NCI-H510A (cell line): Measurements from ENCODE around the gene RNASE13.
"Not testable (repeated sequence)": the region's sequence is repeated elsewhere in the genome, so short reads cannot be mapped to it uniquely, and the experiment has no call there.

ENCODE experiments used
- DNase-seq: peaks from one replicate; lab custom pipeline; 2025; lab: John Stamatoyannopoulos, UW

The RNASE13 gene

GRCh38 chr14:21022686-21023085 is 11.9 kb downstream of the RNASE13 start:
- no peak for DNase-seq

GRCh38 chr14:21020977-21021545 is 13.5 kb downstream of the RNASE13 start:
- no peak for DNase-seq

- no peak for DNase-seq
Observed at GRCh38 chr14:21019366-21019765, 15.2 kb downstream of the RNASE13 start.

DNA sequence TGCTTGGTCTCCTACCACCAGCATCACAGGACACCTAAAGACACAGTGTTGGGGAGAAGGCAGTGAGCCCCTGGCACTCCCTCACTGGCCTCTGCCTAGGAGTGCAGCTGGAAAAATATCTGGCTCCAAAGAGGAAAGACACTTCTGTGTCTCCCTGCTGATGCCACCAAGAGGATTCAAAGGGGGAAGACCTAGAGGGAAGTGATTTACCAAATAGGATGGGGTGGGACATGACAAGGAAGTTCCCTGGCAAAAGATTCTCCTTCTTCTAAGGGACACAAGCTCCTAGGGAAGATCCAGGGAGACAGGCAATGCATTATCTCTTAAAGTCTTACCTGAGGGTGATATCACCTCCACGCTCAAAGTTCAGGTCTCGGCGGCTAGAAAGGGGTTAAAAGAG is 15.8 kb downstream of the RNASE13 start:
- no peak for DNase-seq

- DNase-seq = no peak
Observed at GRCh38 chr14:21018286-21018685, 16.3 kb downstream of the RNASE13 start.

- DNase-seq = no peak
Observed at GRCh38 chr14:21017528-21018245, 16.9 kb downstream of the RNASE13 start.

GRCh38 chr14:21016413-21017190 is 18.0 kb downstream of the RNASE13 start:
- no peak for DNase-seq

DNA sequence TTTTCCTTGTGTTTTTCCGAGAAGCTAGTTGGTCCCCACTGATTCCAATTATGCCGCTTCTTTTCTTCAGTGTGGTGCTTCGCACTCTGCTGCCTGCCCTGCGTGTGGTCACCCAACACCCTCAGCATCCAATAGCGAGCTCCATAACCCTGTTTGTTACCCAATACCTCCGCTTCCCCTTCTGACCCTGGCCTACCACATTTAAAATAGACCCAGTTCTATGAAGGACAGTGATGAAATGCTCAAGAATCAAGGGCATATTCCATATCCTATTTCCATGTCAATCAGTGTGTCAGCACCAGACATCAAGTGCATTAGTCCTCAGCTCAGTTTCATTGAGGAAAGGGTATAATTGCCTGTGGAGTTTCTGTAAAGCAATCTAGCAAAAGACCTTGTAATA is 19.3 kb downstream of the RNASE13 start:
- DNase-seq = no peak

DNA sequence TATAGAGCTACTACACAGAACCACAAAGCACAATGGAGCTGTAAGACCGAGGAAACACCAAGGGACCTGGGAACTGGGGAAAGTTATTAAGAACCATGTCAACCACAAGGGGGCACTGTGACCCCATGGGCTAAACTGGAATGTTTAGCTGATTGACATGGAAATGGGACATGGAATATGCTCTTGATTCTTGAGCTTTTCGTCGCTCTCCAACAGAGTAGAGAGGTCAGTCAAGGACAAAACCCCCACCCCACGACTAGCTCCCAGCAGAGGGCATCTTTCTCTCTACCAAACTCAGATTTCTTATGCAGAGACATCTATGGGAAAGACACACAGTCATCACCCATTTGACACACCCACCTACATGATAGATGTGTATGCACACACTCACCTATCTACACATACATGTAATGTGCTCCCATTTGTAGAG is 19.8 kb downstream of the RNASE13 start:
- peak; percentile 37 for DNase-seq

- DNase-seq = no peak
Observed at GRCh38 chr14:21011136-21011535, 23.5 kb downstream of the RNASE13 start.

GRCh38 chr14:21009721-21010120 is 24.9 kb downstream of the RNASE13 start:
- DNase-seq = not testable (repeated sequence)

- DNase-seq = no peak
Observed at GRCh38 chr14:21003788-21004346, 30.7 kb downstream of the RNASE13 start.

GRCh38 chr14:21001218-21001617 is 33.4 kb downstream of the RNASE13 start:
- DNase-seq = no peak

GRCh38 chr14:20999591-20999990 is 35.0 kb downstream of the RNASE13 start:
- DNase-seq = no peak

DNA sequence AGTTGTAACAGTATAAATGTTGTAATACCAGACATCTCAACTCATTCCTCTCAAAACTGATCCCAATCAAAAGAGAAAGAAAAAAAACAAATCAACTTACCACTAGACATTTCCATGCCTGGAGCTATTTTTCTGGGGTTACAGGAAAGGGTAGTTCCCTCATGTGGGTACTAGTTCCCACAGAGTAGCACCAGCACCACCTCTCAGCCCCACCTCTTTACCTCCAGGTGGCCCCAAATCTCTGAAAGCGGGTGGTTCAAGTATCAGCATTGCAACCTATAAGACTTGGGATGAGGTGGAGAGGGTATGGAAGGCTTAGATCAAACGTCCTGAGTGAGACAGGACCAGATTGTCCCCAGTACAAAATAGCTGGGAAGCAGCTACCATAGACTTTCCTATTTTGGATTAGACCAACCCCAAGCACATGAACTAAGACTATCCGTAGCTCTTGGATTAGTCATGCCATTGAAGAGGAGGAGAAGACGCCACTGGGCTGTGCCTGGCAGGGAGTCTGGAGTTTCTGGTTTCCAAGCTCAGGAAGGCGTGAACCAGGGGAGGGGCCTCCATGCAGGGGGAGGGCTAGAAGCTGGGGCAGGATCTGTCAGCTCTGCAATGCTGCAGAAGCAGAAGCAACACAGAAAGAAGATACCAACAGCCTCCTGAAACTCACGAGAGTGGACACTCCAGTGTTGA is 35.8 kb downstream of the RNASE13 start, which contains the start of gene SLC39A2:
TSS of gene SLC39A2 (plus strand) at position 620 of the 693 bp plus-strand sequence. CDS start 154 bp downstream, outside the sequence.
- DNase-seq = no peak

GRCh38 chr14:20998139-20998538 is 36.5 kb downstream of the RNASE13 start:
- no peak for DNase-seq

GRCh38 chr14:20997564-20997963 is 37.0 kb downstream of the RNASE13 start:
- DNase-seq = no peak

GRCh38 chr14:20997115-20997514 is 37.5 kb downstream of the RNASE13 start:
- DNase-seq = no peak

GRCh38 chr14:20996521-20996920 is 38.1 kb downstream of the RNASE13 start:
- no peak for DNase-seq

DNA sequence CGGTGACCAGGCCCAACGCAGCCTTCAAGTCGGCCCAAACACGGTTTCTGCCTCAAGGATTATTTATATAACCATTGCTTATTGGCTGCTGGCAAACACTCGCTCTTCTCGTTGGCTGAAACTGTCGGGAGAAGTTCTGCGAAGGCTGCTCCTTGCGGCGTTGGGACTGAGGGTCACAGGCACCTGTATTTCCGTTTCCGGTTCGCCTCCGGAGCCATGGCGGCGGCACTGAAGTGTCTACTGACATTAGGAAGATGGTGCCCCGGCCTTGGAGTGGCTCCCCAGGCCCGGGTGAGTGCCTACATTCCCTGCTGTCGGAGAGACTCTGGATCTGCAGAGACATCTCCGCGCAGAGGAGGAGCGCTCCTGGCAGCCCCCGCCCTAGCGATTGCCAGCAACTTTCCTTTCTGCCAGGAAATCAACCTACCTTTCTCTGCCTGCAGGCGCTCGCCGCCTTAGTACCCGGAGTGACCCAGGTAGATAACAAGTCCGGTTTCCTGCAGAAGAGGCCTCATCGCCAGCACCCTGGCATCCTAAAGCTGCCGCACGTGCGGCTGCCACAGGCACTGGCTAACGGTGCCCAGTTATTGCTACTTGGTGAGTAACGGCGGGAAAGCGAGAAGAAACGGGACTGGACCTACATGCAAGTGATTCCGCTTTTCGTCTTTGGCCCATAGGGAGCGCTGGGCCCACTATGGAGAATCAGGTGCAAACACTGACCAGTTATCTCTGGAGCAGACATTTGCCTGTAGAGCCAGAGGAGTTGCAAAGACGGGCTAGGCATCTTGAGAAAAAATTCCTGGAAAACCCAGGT is 44.6 kb downstream of the RNASE13 start, which contains the start of gene METTL17:
TSS of gene METTL17 (plus strand) at position 194 of the 814 bp plus-strand sequence. CDS start at position 217, 23 bp downstream.
- peak; percentile 84 for DNase-seq

- no peak for DNase-seq
Observed at GRCh38 chr14:20989471-20989786, 45.2 kb downstream of the RNASE13 start.
